ENCODE measurements around the gene NCKAP5.

Gene NCKAP5

DNA sequence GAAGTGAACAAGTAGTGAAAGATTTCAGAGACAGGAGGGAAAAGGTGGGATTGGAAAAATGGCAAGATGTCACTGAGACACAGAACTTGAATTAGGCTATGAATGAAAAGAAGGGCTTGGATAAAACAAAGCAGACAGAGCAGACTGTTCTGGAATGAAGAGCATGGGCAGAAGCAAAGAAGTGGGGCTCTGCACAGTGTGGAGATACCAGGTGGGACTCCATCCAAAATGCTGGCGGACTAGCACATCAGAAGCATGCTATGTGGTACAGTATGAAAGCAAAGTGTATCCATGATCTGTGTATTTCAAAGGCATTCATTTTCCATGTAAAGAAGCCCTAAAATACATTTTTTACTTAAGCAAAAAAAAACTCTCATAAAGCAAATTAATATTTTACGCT, 487.4 kb downstream of the NCKAP5 start:
- no peak overlapping the region for H4K12ac ChIP-seq (ENCODE audit: low read depth, low read length)
- DNase-seq = no peak
- H3K4me2 ChIP-seq (ENCODE audit: low read length) = no peak overlapping the region
- H2AFZ ChIP-seq (ENCODE audit: insufficient read depth, low read length, poor library complexity) = no peak overlapping the region
- no peak overlapping the region for H3K23ac ChIP-seq (ENCODE audit: low read length)
- no peak overlapping the region for H2BK5ac ChIP-seq (ENCODE audit: low read depth, low read length, poor library complexity)
- H4K91ac ChIP-seq (ENCODE audit: low read depth, low read length) = no peak overlapping the region
- H3K36me3 ChIP-seq (ENCODE audit: control insufficient read depth in 1 of 2, insufficient read depth in 2 of 2, low read length in 2 of 2) = no peaks in the 10 kb centered on the region
- peaks cover 1% of the 10 kb centered on the region for H3K9me3 ChIP-seq (ENCODE audit: insufficient read depth, low read depth, low read length)
- no peak overlapping the region for H2AK5ac ChIP-seq (ENCODE audit: low read length)
- H3K27me3 ChIP-seq (ENCODE audit: insufficient read depth, low read length) = no peaks in the 10 kb centered on the region
- no peak overlapping the region for H3K27ac ChIP-seq (ENCODE audit: low read depth, low read length)
- H3K4me3 ChIP-seq (ENCODE audit: low read depth, low read length) = no peak overlapping the region
- H2BK120ac ChIP-seq (ENCODE audit: insufficient read depth, low read length, poor library complexity) = no peak overlapping the region
- H3K14ac ChIP-seq (ENCODE audit: low read length) = no peak overlapping the region
- no peaks in the 10 kb centered on the region for H3K79me2 ChIP-seq (ENCODE audit: control insufficient read depth, insufficient read depth, low read length, poor library complexity)
- H3K9ac ChIP-seq (ENCODE audit: low read length) = no peak overlapping the region
- H3K79me1 ChIP-seq (ENCODE audit: low read length) = no peaks in the 10 kb centered on the region
- H3K4ac ChIP-seq (ENCODE audit: low read depth, low read length) = no peak overlapping the region
- peaks cover 0 to 2% of the 10 kb centered on the region in 2 experiments for H3K4me1 ChIP-seq (ENCODE audit: control insufficient read depth in 1 of 2, insufficient read depth in 2 of 2, low read length in 2 of 2)
- no peak overlapping the region for H2BK12ac ChIP-seq (ENCODE audit: low read length)
- no peak overlapping the region for H4K8ac ChIP-seq (ENCODE audit: low read depth, low read length)
- no CpG with 5 or more reads among the region's 2 CpGs for WGBS (ENCODE audit: extremely low coverage, insufficient coverage, insufficient read length)
- no peak overlapping the region for H3K18ac ChIP-seq (ENCODE audit: low read length)

DNA sequence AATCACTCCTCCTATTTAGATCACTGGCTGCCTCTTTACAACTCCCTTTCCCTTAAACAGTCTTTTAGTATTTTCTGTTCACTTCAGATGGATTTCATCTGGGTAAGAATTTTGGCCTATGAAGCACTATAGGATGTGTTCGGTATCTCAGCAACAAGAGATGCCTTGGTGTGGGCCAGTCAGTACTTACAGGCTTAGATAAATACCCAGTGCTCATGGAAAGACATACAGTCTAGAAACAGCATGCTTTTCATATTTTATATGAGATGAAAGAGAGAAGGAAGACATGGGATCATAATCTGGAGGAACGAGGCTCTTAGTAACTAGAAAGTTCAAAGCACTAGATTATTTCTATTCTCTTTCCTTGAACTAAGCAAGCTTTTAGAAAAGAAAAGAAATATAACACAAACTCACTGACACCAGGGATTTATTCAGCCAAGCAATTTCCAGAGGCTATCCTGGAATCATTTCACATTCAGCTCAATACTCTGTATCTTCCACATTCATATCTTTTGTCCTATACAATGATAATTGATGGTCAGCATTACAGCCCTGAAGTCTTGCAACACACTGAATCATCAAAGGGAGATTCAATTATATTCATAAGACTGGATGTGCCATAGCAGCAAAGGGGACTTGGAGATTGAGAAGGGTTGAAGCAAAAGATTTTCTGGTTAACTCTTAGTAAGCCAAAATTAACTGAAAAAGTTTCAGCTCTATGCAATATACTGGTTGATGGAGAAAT, 489.4 kb downstream of the NCKAP5 start:
- H2BK5ac ChIP-seq (ENCODE audit: low read depth, low read length, poor library complexity) = no peak overlapping the region
- WGBS (ENCODE audit: extremely low coverage, insufficient coverage, insufficient read length) = no CpG with 5 or more reads among the region's 2 CpGs
- no peak overlapping the region for H3K27ac ChIP-seq (ENCODE audit: low read depth, low read length)
- H3K4me3 ChIP-seq (ENCODE audit: low read depth, low read length) = no peak overlapping the region
- no peak overlapping the region for H2AK5ac ChIP-seq (ENCODE audit: low read length)
- no peaks in the 10 kb centered on the region for H3K79me1 ChIP-seq (ENCODE audit: low read length)
- no peaks in the 10 kb centered on the region for H3K79me2 ChIP-seq (ENCODE audit: control insufficient read depth, insufficient read depth, low read length, poor library complexity)
- H3K18ac ChIP-seq (ENCODE audit: low read length) = no peak overlapping the region
- H2BK12ac ChIP-seq (ENCODE audit: low read length) = no peak overlapping the region
- no peak overlapping the region for H2AFZ ChIP-seq (ENCODE audit: insufficient read depth, low read length, poor library complexity)
- no peak for DNase-seq
- H3K23ac ChIP-seq (ENCODE audit: low read length) = no peak overlapping the region
- H3K9me3 ChIP-seq (ENCODE audit: insufficient read depth, low read depth, low read length) = peaks cover 1% of the 10 kb centered on the region
- H4K12ac ChIP-seq (ENCODE audit: low read depth, low read length) = no peak overlapping the region
- no peak overlapping the region for H3K14ac ChIP-seq (ENCODE audit: low read length)
- H3K36me3 ChIP-seq (ENCODE audit: control insufficient read depth in 1 of 2, insufficient read depth in 2 of 2, low read length in 2 of 2) = no peaks in the 10 kb centered on the region
- H2BK120ac ChIP-seq (ENCODE audit: insufficient read depth, low read length, poor library complexity) = no peak overlapping the region
- H3K9ac ChIP-seq (ENCODE audit: low read length) = no peak overlapping the region
- no peaks in the 10 kb centered on the region for H3K4me1 ChIP-seq (ENCODE audit: control insufficient read depth in 1 of 2, insufficient read depth in 2 of 2, low read length in 2 of 2)
- H3K4ac ChIP-seq (ENCODE audit: low read depth, low read length) = no peak overlapping the region
- no peaks in the 10 kb centered on the region for H3K27me3 ChIP-seq (ENCODE audit: insufficient read depth, low read length)
- no peak overlapping the region for H3K4me2 ChIP-seq (ENCODE audit: low read length)
- H4K91ac ChIP-seq (ENCODE audit: low read depth, low read length) = no peak overlapping the region
- no peak overlapping the region for H4K8ac ChIP-seq (ENCODE audit: low read depth, low read length)

DNA sequence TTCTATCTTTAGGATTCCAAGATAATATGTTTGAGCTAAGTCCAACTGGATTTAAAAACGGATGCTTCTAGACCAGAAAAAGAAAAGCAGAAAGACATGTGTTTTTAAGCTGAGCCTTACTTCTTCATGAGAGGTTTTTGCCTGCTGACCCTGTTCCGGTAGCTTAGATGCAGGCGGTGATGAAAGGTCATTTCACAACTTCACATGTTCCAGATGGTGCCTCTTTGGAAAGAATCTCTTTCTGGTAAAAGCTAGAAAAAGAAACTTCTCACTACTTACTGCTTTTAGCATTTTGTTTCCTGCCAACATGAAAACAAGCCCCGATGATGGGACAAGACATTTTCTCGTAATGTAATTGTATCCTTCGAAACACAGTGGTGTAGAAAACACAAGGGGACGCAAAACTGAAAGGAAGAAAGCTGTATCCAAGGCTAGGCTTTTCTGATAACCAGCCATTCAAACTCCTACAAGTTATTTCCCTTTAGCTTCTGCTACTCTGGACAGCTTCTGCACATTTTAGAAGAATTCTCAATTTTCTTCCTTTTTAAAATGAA, 490.9 kb downstream of the NCKAP5 start:
- Histone ChIP-seq H2BK5ac (ENCODE audit: low read depth, low read length, poor library complexity) (no peak overlapping the region), H3K4me2 (ENCODE audit: low read length) (no peak overlapping the region), H2BK120ac (ENCODE audit: insufficient read depth, low read length, poor library complexity) (no peak overlapping the region), H3K79me1 (ENCODE audit: low read length) (no peaks in the 10 kb centered on the region), H3K9me3 (ENCODE audit: insufficient read depth, low read depth, low read length) (peaks cover under 1% of the 10 kb centered on the region), H4K91ac (ENCODE audit: low read depth, low read length) (no peak overlapping the region), H3K23ac (ENCODE audit: low read length) (no peak overlapping the region), H3K9ac (ENCODE audit: low read length) (no peak overlapping the region), H2AFZ (ENCODE audit: insufficient read depth, low read length, poor library complexity) (no peak overlapping the region), H2BK12ac (ENCODE audit: low read length) (no peak overlapping the region), H4K8ac (ENCODE audit: low read depth, low read length) (no peak overlapping the region), H3K4ac (ENCODE audit: low read depth, low read length) (no peak overlapping the region), H3K36me3 (ENCODE audit: control insufficient read depth in 1 of 2, insufficient read depth in 2 of 2, low read length in 2 of 2) (no peaks in the 10 kb centered on the region), H3K4me1 (ENCODE audit: control insufficient read depth in 1 of 2, insufficient read depth in 2 of 2, low read length in 2 of 2) (no peaks in the 10 kb centered on the region), H2AK5ac (ENCODE audit: low read length) (no peak overlapping the region), H3K14ac (ENCODE audit: low read length) (no peak overlapping the region), H3K27me3 (ENCODE audit: insufficient read depth, low read length) (no peaks in the 10 kb centered on the region), H3K4me3 (ENCODE audit: low read depth, low read length) (no peak overlapping the region), H3K27ac (ENCODE audit: low read depth, low read length) (no peak overlapping the region), H3K18ac (ENCODE audit: low read length) (no peak overlapping the region), H3K79me2 (ENCODE audit: control insufficient read depth, insufficient read depth, low read length, poor library complexity) (no peaks in the 10 kb centered on the region), H4K12ac (ENCODE audit: low read depth, low read length) (no peak overlapping the region)
- WGBS (ENCODE audit: extremely low coverage, insufficient coverage, insufficient read length) = no CpG with 5 or more reads among the region's 7 CpGs
- peak in 1 of 2 donors; percentile 29 for DNase-seq

DNA sequence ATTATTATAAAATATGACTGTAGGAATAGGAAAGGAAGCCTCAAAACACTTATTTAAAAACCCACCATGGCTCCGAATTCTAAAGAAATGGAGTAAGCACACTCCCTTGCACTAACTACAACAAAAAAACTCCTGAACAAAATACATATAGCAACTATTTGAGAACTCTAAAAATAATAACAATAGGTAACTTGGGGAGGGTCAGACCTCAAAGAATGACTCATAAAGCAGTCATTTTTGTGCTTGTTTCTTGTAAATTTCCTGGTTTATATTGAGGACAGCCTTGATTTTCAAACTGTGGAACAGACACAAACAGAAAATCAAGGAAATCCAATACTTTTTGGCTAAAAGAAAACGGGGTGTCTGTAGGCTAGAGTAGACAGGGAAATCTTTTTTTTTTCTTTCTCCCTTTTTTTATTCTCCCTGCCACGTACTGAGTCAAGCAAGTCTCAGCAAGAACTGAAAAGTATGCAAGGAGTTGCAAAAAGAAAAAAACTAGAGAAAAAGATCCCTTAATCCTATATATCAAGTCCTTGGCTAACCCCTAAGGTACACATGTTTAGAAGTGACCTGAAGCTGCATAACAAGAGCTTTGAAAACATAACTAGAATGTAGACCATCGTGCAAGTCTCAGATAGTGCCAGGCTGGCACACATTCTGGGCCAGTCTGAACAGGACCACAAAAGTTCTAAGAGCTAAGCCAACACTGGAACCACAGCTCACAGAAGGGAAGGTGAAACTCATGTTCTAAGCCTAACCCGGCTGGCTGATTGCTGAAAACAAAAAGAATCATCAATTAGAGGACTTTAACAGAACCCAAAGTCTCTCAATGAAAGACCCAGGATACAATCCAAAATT, 495.2 kb downstream of the NCKAP5 start:
- Histone ChIP-seq H3K9ac (ENCODE audit: low read length) (no peak overlapping the region), H3K27ac (ENCODE audit: low read depth, low read length) (no peak overlapping the region), H3K4me3 (ENCODE audit: low read depth, low read length) (no peak overlapping the region), H3K14ac (ENCODE audit: low read length) (no peak overlapping the region), H4K91ac (ENCODE audit: low read depth, low read length) (no peak overlapping the region), H3K9me3 (ENCODE audit: insufficient read depth, low read depth, low read length) (no peaks in the 10 kb centered on the region), H4K12ac (ENCODE audit: low read depth, low read length) (no peak overlapping the region), H3K4ac (ENCODE audit: low read depth, low read length) (no peak overlapping the region), H3K36me3 (ENCODE audit: control insufficient read depth in 1 of 2, insufficient read depth in 2 of 2, low read length in 2 of 2) (no peaks in the 10 kb centered on the region), H2AFZ (ENCODE audit: insufficient read depth, low read length, poor library complexity) (no peak overlapping the region), H3K27me3 (ENCODE audit: insufficient read depth, low read length) (no peaks in the 10 kb centered on the region), H2AK5ac (ENCODE audit: low read length) (no peak overlapping the region), H4K8ac (ENCODE audit: low read depth, low read length) (no peak overlapping the region), H3K79me2 (ENCODE audit: control insufficient read depth, insufficient read depth, low read length, poor library complexity) (no peaks in the 10 kb centered on the region), H3K18ac (ENCODE audit: low read length) (no peak overlapping the region), H2BK120ac (ENCODE audit: insufficient read depth, low read length, poor library complexity) (no peak overlapping the region), H3K4me1 (ENCODE audit: control insufficient read depth in 1 of 2, insufficient read depth in 2 of 2, low read length in 2 of 2) (no peaks in the 10 kb centered on the region), H2BK5ac (ENCODE audit: low read depth, low read length, poor library complexity) (no peak overlapping the region), H3K23ac (ENCODE audit: low read length) (no peak overlapping the region), H2BK12ac (ENCODE audit: low read length) (no peak overlapping the region), H3K79me1 (ENCODE audit: low read length) (no peaks in the 10 kb centered on the region), H3K4me2 (ENCODE audit: low read length) (no peak overlapping the region)
- no peak for DNase-seq
- whole genome bisulfite sequencing (ENCODE audit: extremely low coverage, insufficient coverage, insufficient read length) = no CpG with 5 or more reads among the region's 5 CpGs
